Choroid plexus epithelial cell (primary cell): ENCODE measurements around the gene TSPAN14.

Experiments used
- DNase-seq: peaks from one replicate; pipeline ENCODE4 v3.0.0-alpha.2; 2010; ENCODE audit warnings: low read depth
- H3K4me3 ChIP-seq: 2 replicates; pipeline ENCODE4 v1.5.1; 2011; ENCODE audit warnings: low read depth, mild to moderate bottlenecking, control low read depth, low read length, moderate library complexity
- TF ChIP-seq, protein P1 (sequence below): conservative IDR thresholded peaks from 2 replicates; pipeline ENCODE4 v1.5.1; 2011; ENCODE audit warnings: low read depth, mild to moderate bottlenecking, control low read depth, inconsistent platforms, low read length, moderate library complexity

Gene TSPAN14

DNA sequence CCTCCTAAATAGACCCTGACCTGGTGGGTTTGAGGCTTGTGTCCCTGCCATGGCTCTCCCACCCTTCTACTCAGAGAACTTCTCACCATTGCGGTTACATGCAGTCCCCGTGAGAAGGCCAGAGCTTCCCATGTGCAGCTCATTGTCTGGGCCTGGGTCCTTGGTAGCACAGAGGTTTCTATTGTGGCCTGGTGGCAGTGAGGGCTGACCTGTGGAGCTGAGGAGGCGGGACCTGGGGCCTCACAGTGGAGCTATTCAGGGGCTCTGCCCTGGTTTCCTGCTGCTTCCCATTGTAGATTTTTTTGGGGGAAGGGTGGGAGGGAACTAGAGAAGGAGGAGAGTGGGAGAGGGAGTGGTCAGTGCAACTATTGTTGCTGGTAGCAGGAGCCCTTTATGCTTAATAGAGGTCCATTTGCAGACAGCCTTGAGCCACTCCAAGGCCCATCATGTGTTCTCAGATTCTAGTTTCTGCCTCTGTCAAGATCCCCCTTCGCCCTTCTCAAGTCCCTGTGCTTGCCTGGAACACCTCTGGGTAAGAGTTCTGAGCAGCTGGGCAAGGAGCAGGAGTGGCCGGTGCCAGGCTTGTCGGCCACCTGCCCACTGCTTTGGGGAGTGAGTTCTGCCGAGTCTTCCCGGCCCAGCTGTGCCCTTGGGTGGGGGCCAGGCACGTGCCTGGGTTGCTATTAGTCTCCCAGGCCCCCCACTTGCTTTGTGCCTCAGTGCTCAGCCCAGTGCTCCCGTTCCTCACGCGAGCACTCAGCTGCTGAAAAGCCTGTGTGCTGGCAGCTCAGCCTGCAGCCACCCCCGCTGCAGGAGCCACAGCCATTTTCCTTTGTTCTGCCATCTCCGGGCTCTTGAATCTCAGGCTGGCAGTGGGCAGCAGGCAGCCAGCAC lies 10.7 kb downstream of the TSPAN14 start:
- TF ChIP-seq, protein P1, sequence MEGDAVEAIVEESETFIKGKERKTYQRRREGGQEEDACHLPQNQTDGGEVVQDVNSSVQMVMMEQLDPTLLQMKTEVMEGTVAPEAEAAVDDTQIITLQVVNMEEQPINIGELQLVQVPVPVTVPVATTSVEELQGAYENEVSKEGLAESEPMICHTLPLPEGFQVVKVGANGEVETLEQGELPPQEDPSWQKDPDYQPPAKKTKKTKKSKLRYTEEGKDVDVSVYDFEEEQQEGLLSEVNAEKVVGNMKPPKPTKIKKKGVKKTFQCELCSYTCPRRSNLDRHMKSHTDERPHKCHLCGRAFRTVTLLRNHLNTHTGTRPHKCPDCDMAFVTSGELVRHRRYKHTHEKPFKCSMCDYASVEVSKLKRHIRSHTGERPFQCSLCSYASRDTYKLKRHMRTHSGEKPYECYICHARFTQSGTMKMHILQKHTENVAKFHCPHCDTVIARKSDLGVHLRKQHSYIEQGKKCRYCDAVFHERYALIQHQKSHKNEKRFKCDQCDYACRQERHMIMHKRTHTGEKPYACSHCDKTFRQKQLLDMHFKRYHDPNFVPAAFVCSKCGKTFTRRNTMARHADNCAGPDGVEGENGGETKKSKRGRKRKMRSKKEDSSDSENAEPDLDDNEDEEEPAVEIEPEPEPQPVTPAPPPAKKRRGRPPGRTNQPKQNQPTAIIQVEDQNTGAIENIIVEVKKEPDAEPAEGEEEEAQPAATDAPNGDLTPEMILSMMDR: no peak
- no peak for DNase-seq
- H3K4me3 ChIP-seq: no peak overlapping the region

DNA sequence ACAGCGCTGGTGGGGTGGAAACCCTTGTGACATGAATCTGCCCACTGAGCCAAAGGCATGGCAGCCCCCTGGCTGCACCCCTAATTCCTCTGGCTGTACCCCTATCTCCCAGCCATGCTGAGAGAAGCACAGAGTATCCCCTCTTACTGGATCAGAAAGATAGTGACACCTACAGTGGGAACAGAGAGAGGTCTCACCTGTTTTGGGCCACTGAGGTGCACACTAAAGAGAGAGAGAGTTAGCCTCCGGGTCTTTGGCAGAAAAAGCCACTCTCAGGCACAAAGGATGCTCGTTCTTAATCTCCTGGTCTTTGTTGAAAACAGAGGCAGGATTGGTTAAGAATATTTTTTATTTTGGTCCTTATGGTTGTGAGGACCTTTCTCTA lies 11.3 kb downstream of the TSPAN14 start:
- TF ChIP-seq, protein P1: no peak
- no peak for DNase-seq
- no peak overlapping the region for H3K4me3 ChIP-seq

GRCh38 chr10:80465839-80466590 lies 11.9 kb downstream of the TSPAN14 start:
- H3K4me3 ChIP-seq: no peak overlapping the region
- TF ChIP-seq, protein P1: no peak
- no peak for DNase-seq

GRCh38 chr10:80466724-80467326 lies 12.7 kb downstream of the TSPAN14 start:
- TF ChIP-seq, protein P1: no peak
- H3K4me3 ChIP-seq: no peak overlapping the region
- no peak for DNase-seq

DNA sequence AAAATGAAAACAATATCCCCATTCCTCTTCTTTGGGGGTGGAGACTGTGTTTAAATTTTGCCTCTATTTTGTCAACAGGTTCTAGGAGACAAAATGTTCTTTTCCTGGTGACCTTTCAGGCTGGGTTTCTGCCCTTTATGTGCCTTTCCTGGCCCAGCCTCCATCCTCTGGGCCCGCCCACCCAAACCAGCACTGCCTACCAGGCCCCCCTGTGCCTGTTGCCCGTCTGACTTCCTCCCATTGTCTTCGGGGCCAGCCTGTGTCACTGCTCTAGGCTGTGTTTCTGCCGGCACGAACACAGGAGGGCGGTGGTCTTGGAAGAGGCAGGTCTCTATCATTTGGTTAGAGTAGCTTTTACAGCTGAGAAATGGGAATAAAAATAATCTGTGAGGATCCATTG lies 13.9 kb downstream of the TSPAN14 start:
- DNase-seq: no peak
- H3K4me3 ChIP-seq: no peak overlapping the region
- TF ChIP-seq, protein P1: no peak

DNA sequence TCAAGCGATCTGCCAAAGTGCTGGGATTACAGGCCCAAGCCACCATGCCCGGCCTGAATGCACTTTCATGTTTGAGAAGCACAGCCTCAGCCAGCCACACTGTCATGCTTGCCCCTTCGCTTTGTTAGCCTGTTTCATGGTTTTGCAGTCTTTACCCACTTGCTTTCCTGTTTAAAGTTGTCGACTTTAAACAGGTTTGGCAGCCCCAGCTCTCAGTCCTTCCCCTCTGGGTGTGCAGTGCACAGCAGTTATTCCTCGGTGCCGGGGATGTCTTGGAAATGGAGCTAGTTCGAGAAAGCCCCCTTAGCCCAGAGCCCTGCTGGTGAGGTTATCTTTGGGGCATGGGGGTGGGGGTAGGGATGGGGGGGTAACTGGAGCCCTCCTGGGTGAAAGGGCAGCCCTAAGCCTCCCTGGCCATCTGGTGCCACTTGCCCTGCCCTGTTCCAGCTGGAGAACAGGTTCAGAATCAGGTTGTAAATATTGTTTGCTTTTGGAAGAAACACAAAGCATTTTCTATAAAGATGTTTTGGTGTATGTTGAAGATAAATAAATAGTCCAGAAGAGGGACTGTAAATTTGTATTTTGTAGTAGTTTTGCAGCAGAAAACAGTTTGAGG lies 14.8 kb downstream of the TSPAN14 start:
- TF ChIP-seq, protein P1: no peak
- no peak overlapping the region for H3K4me3 ChIP-seq
- DNase-seq: no peak
